SK-N-SH (cell line): Measurements from ENCODE around the gene SMAD7.

Experiments
- EP300 ChIP-seq, 2 experiments: IDR thresholded peaks; 2 replicates each; pipeline versions ENCODE4 v1.4.0 to v1.6.1; 2012; ENCODE audit warnings: borderline replicate concordance in 1 of 2, low read depth in 1 of 2, low read length in 1 of 2
- MAX ChIP-seq: IDR thresholded peaks from 2 replicates; pipeline ENCODE4 v1.4.0; 2012; ENCODE audit warnings: low read depth
- POLR2AphosphoS5 ChIP-seq: IDR thresholded peaks from 2 replicates; pipeline ENCODE4 v1.6.1; 2012; ENCODE audit warnings: low read depth, low read length
- RAD21 ChIP-seq: IDR thresholded peaks from 2 replicates; pipeline ENCODE4 v1.6.1; 2012; ENCODE audit warnings: mild to moderate bottlenecking, low read length
- SIN3A ChIP-seq: IDR thresholded peaks from 2 replicates; pipeline ENCODE4 v1.6.1; 2012; ENCODE audit warnings: low read depth, mild to moderate bottlenecking, low read length, moderate library complexity, borderline replicate concordance
- TAF1 ChIP-seq: IDR thresholded peaks from 2 replicates; pipeline ENCODE4 v1.6.1; 2012; ENCODE audit warnings: low read depth, mild to moderate bottlenecking, low read length, moderate library complexity, borderline replicate concordance
- TEAD4 ChIP-seq: IDR thresholded peaks from 2 replicates; pipeline ENCODE4 v1.4.0; 2012; ENCODE audit warnings: mild to moderate bottlenecking, borderline replicate concordance; ENCODE audit not compliant: insufficient read depth
- YY1 ChIP-seq: IDR thresholded peaks from 2 replicates; pipeline ENCODE4 v1.4.0; 2012; ENCODE audit warnings: low read depth, mild to moderate bottlenecking
- ZBTB33 ChIP-seq: IDR thresholded peaks from 2 replicates; pipeline ENCODE4 v1.4.0; 2012; ENCODE audit warnings: low read depth, borderline replicate concordance
- TF ChIP-seq, protein P1 (sequence below): fragments of 200-600 bp; sonication (generic); IDR thresholded peaks from 2 replicates; pipeline ENCODE4 v1.6.1; 2017; ENCODE audit warnings: antibody characterized with exemption, mild to moderate bottlenecking, moderate library complexity
- TF ChIP-seq, protein P2 (sequence below): IDR thresholded peaks from 2 replicates; pipeline ENCODE4 v1.6.1; 2012; ENCODE audit warnings: mild to moderate bottlenecking, low read depth, low read length, moderate library complexity
- TF ChIP-seq, protein P3 (sequence below): IDR thresholded peaks from 2 replicates; pipeline ENCODE4; 2012

- TF ChIP-seq SIN3A, result no peak
- TF ChIP-seq, protein P1, sequence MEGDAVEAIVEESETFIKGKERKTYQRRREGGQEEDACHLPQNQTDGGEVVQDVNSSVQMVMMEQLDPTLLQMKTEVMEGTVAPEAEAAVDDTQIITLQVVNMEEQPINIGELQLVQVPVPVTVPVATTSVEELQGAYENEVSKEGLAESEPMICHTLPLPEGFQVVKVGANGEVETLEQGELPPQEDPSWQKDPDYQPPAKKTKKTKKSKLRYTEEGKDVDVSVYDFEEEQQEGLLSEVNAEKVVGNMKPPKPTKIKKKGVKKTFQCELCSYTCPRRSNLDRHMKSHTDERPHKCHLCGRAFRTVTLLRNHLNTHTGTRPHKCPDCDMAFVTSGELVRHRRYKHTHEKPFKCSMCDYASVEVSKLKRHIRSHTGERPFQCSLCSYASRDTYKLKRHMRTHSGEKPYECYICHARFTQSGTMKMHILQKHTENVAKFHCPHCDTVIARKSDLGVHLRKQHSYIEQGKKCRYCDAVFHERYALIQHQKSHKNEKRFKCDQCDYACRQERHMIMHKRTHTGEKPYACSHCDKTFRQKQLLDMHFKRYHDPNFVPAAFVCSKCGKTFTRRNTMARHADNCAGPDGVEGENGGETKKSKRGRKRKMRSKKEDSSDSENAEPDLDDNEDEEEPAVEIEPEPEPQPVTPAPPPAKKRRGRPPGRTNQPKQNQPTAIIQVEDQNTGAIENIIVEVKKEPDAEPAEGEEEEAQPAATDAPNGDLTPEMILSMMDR, result no peak
- TF ChIP-seq, protein P2, sequence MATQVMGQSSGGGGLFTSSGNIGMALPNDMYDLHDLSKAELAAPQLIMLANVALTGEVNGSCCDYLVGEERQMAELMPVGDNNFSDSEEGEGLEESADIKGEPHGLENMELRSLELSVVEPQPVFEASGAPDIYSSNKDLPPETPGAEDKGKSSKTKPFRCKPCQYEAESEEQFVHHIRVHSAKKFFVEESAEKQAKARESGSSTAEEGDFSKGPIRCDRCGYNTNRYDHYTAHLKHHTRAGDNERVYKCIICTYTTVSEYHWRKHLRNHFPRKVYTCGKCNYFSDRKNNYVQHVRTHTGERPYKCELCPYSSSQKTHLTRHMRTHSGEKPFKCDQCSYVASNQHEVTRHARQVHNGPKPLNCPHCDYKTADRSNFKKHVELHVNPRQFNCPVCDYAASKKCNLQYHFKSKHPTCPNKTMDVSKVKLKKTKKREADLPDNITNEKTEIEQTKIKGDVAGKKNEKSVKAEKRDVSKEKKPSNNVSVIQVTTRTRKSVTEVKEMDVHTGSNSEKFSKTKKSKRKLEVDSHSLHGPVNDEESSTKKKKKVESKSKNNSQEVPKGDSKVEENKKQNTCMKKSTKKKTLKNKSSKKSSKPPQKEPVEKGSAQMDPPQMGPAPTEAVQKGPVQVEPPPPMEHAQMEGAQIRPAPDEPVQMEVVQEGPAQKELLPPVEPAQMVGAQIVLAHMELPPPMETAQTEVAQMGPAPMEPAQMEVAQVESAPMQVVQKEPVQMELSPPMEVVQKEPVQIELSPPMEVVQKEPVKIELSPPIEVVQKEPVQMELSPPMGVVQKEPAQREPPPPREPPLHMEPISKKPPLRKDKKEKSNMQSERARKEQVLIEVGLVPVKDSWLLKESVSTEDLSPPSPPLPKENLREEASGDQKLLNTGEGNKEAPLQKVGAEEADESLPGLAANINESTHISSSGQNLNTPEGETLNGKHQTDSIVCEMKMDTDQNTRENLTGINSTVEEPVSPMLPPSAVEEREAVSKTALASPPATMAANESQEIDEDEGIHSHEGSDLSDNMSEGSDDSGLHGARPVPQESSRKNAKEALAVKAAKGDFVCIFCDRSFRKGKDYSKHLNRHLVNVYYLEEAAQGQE, result no peak
- no peak for TF ChIP-seq EP300 (IDR thresholded peaks at IDR 0.05; ENCODE audit: borderline replicate concordance in 1 of 2, low read depth in 1 of 2, low read length in 1 of 2)
- no peak for TF ChIP-seq ZBTB33
- no peak for TF ChIP-seq RAD21
- TF ChIP-seq POLR2AphosphoS5, result no peak
- no peak for TF ChIP-seq TEAD4
- TF ChIP-seq YY1, result no peak
- TF ChIP-seq TAF1, result no peak
- TF ChIP-seq, protein P3, sequence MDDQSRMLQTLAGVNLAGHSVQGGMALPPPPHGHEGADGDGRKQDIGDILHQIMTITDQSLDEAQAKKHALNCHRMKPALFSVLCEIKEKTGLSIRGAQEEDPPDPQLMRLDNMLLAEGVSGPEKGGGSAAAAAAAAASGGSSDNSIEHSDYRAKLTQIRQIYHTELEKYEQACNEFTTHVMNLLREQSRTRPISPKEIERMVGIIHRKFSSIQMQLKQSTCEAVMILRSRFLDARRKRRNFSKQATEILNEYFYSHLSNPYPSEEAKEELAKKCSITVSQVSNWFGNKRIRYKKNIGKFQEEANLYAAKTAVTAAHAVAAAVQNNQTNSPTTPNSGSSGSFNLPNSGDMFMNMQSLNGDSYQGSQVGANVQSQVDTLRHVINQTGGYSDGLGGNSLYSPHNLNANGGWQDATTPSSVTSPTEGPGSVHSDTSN, result no peak
- TF ChIP-seq MAX, result no peak
These were observed 15.9 kb downstream of the SMAD7 start for GRCh38 chr18:48934723-48935432.
